GM23248 (cell line): ENCODE results near the gene NGB.

Experiments used
- EZH2 ChIP-seq: fragments of 200-600 bp; sonication (generic); IDR thresholded peaks from 2 replicates; pipeline ENCODE4 v1.6.1; 2018; ENCODE audit warnings: antibody characterized with exemption, mild to moderate bottlenecking; ENCODE audit not compliant: insufficient read depth, poor library complexity, severe bottlenecking
- EZH2phosphoT487 ChIP-seq: fragments of 200-600 bp; sonication (generic); IDR thresholded peaks from 2 replicates; pipeline ENCODE4 v1.6.1; 2018; ENCODE audit warnings: antibody characterized with exemption, moderate library complexity, mild to moderate bottlenecking, low read depth; ENCODE audit not compliant: insufficient read depth

DNA sequence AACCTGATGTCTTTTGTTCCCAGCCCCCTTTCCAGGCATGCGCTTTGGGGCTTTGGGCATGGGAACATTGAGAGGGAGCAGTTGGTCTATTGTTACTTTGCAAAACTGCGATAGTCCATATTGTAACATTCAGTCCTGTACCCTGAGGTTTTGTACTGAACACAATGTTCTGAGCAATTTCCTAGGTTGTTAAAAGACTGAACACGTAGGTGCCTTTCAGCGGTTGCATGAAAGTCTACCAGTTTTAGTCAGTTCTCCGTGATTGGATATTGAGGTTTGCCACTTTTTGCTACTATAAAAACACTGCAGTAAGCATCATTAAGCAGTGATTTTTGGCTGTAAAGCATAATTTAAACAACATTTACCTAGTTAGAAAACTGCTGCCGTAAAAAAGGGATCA lies 20.1 kb downstream of the NGB start:
- TF ChIP-seq EZH2 (no peak), EZH2phosphoT487 (no peak)
